H9 (cell line): Measurements from ENCODE around the gene GSC2. TPM values are rescaled to one million over a fixed set of nuclear protein-coding genes. Genes with fewer than 3 reads are reported as not detected.

Experiments used
- DNase-seq: peaks from one replicate; pipeline ENCODE4 v3.0.0-alpha.2; 2017
- H2AFZ ChIP-seq: one replicate; pipeline ENCODE4 v1.6.1; 2013; ENCODE audit warnings: mild to moderate bottlenecking, low read length, control low read depth, moderate library complexity
- H2AK5ac ChIP-seq: 2 replicates; pipeline ENCODE4 v1.6.1; 2013; ENCODE audit warnings: low read length, control low read depth, mixed read lengths; ENCODE audit not compliant: insufficient read length
- H2BK120ac ChIP-seq: one replicate; pipeline ENCODE4 v1.6.1; 2013; ENCODE audit warnings: low read depth, mild to moderate bottlenecking, low read length, control low read depth, inconsistent platforms; ENCODE audit not compliant: poor library complexity, severe bottlenecking
- H2BK12ac ChIP-seq: 2 replicates; pipeline ENCODE4 v1.6.1; 2013; ENCODE audit warnings: low read length, control low read depth, mixed read lengths, low read depth; ENCODE audit not compliant: insufficient read length
- H2BK15ac ChIP-seq: 2 replicates; pipeline ENCODE4 v1.6.1; 2013; ENCODE audit warnings: low read depth, low read length, control low read depth
- H2BK20ac ChIP-seq: one replicate; pipeline ENCODE4 v1.6.1; 2013; ENCODE audit warnings: low read depth, mild to moderate bottlenecking, low read length, control low read depth, inconsistent platforms; ENCODE audit not compliant: poor library complexity, severe bottlenecking
- H2BK5ac ChIP-seq: 2 replicates; pipeline ENCODE4 v1.6.1; 2013; ENCODE audit warnings: low read length, control low read depth, mixed read lengths; ENCODE audit not compliant: insufficient read length
- H3K14ac ChIP-seq: 2 replicates; pipeline ENCODE4 v1.6.1; 2013; ENCODE audit warnings: low read length, control low read depth; ENCODE audit not compliant: insufficient read depth
- H3K18ac ChIP-seq: 2 replicates; pipeline ENCODE4 v1.6.1; 2013; ENCODE audit warnings: low read depth, mild to moderate bottlenecking, mixed read lengths, low read length, control low read depth; ENCODE audit not compliant: insufficient read length
- H3K23ac ChIP-seq: 2 replicates; pipeline ENCODE4 v1.6.1; 2013; ENCODE audit warnings: low read length, control low read depth, mixed read lengths, low read depth; ENCODE audit not compliant: insufficient read length
- H3K23me2 ChIP-seq: 2 replicates; pipeline ENCODE4 v1.6.1; 2013; ENCODE audit warnings: low read depth, mild to moderate bottlenecking, mixed read lengths, low read length, control low read depth; ENCODE audit not compliant: insufficient read length, poor library complexity, severe bottlenecking
- H3K27ac ChIP-seq: 2 replicates; pipeline ENCODE4 v1.5.1; 2013; ENCODE audit warnings: low read length, control low read depth, mixed read lengths, low read depth; ENCODE audit not compliant: insufficient read length
- H3K27me3 ChIP-seq: 2 replicates; pipeline ENCODE4 v1.6.1; 2013; ENCODE audit warnings: low read length, control low read depth, inconsistent platforms; ENCODE audit not compliant: insufficient read depth
- H3K4ac ChIP-seq: 2 replicates; pipeline ENCODE4 v1.6.1; 2013; ENCODE audit warnings: low read depth, mild to moderate bottlenecking, control low read depth, inconsistent platforms, low read length, moderate library complexity
- H3K4me1 ChIP-seq: 2 replicates; pipeline ENCODE4 v1.6.1; 2013; ENCODE audit warnings: low read length, control low read depth, inconsistent platforms; ENCODE audit not compliant: insufficient read depth
- H3K4me2 ChIP-seq: 2 replicates; pipeline ENCODE4 v1.6.1; 2013; ENCODE audit warnings: low read length, control low read depth, mixed read lengths; ENCODE audit not compliant: insufficient read length, insufficient read depth
- H3K56ac ChIP-seq: 2 replicates; pipeline ENCODE4 v1.6.1; 2013; ENCODE audit warnings: low read depth, mild to moderate bottlenecking, mixed read lengths, low read length, control low read depth; ENCODE audit not compliant: insufficient read length
- H3K79me1 ChIP-seq: 2 replicates; pipeline ENCODE4 v1.6.1; 2013; ENCODE audit warnings: low read depth, mild to moderate bottlenecking, moderate library complexity, low read length, control low read depth, inconsistent platforms; ENCODE audit not compliant: insufficient read depth, poor library complexity, severe bottlenecking
- H3K79me2 ChIP-seq: 2 replicates; pipeline ENCODE4 v1.6.1; 2013; ENCODE audit warnings: low read length, control low read depth, inconsistent platforms; ENCODE audit not compliant: insufficient read depth
- H3K9ac ChIP-seq: 2 replicates; pipeline ENCODE4 v1.6.1; 2013; ENCODE audit warnings: low read length, control low read depth, mixed read lengths; ENCODE audit not compliant: insufficient read length; ENCODE audit errors: extremely low read depth
- H3K9me3 ChIP-seq: one replicate; pipeline ENCODE4 v1.6.1; 2013; ENCODE audit warnings: low read depth, low read length, inconsistent platforms; ENCODE audit not compliant: control insufficient read depth
- H3T11ph ChIP-seq: one replicate; pipeline ENCODE4 v1.6.1; 2013; ENCODE audit warnings: mild to moderate bottlenecking, low read length, control low read depth, inconsistent platforms
- H4K20me1 ChIP-seq: one replicate; pipeline ENCODE4 v1.6.1; 2013; ENCODE audit not compliant: control insufficient read depth, insufficient read length, insufficient read depth
- H4K5ac ChIP-seq: 2 replicates; pipeline ENCODE4 v1.6.1; 2013; ENCODE audit warnings: low read depth, mild to moderate bottlenecking, mixed read lengths, low read length, control low read depth; ENCODE audit not compliant: insufficient read length
- H4K8ac ChIP-seq: replicated peaks from 2 replicates; pipeline ENCODE4 v1.6.1; 2013; ENCODE audit warnings: low read length, control low read depth, mixed read lengths, low read depth; ENCODE audit not compliant: insufficient read length
- H4K91ac ChIP-seq: 2 replicates; pipeline ENCODE4 v1.6.1; 2013; ENCODE audit warnings: low read depth, mild to moderate bottlenecking, moderate library complexity, mixed read lengths, low read length, control low read depth; ENCODE audit not compliant: insufficient read length
- H3K27ac Mint-ChIP-seq, 3 experiments: 2 replicates in 2 of 3; 3 replicates in 1 of 3; pipeline ENCODE4 v1.8.0; 2020 to 2021; ENCODE audit warnings: mixed read lengths in 3 of 3, mild to moderate bottlenecking in 1 of 3, moderate library complexity in 1 of 3
- H3K27me3 Mint-ChIP-seq: 2 replicates; pipeline ENCODE4 v1.8.0; 2021; ENCODE audit warnings: low read depth, mild to moderate bottlenecking, moderate library complexity, mixed read lengths
- H3K36me3 Mint-ChIP-seq, 3 experiments: 2 replicates in 2 of 3; 3 replicates in 1 of 3; pipeline ENCODE4 v1.8.0; 2020 to 2021; ENCODE audit warnings: low read depth in 3 of 3, mixed read lengths in 3 of 3; ENCODE audit not compliant: insufficient read depth in 1 of 3
- H3K4me1 Mint-ChIP-seq, 2 experiments: 2 replicates each; pipeline ENCODE4 v1.8.0; 2020; ENCODE audit warnings: mixed read lengths in 2 of 2
- H3K4me3 Mint-ChIP-seq, 2 experiments: 2 replicates in 1 of 2; 3 replicates in 1 of 2; pipeline ENCODE4 v1.8.0; 2020 to 2021; ENCODE audit warnings: mild to moderate bottlenecking in 2 of 2, mixed read lengths in 2 of 2, moderate library complexity in 1 of 2
- H3K9me3 Mint-ChIP-seq, 2 experiments: 2 replicates in 1 of 2; 3 replicates in 1 of 2; pipeline ENCODE4 v1.8.0; 2020; ENCODE audit warnings: mild to moderate bottlenecking in 2 of 2, mixed read lengths in 2 of 2, moderate library complexity in 1 of 2
- CTCF ChIP-seq: fragments of 200-600 bp; sonication (generic); conservative IDR thresholded peaks from 3 replicates; pipeline ENCODE4 v1.8.0; 2021; ENCODE audit warnings: antibody characterized with exemption, mild to moderate bottlenecking
- WGBS: extraction: QIAGEN DNeasy Blood & Tissue Kit; methylation state at CpG from one replicate; pipeline ENCODE4 v1.1.7; 2013; ENCODE audit warnings: missing lambda C conversion rate, low lambda C conversion rate, mixed read lengths; ENCODE audit not compliant: insufficient read length; ENCODE audit errors: extremely low coverage; 5-methylcytosine and 5-hydroxymethylcytosine counted together
- total RNA-seq: library from RNA; stranded (reverse); gene quantifications from 2 replicates; pipeline ENCODE4 v1.2.1, GENCODE V29; 2021

The GSC2 gene
- total RNA-seq, 1 experiment from 2014 or later: 0.22 TPM

GRCh38 chr22:19107730-19108074 lies 42.4 kb downstream of the GSC2 start:
- no peak overlapping the region for H3K4me2 ChIP-seq
- TF ChIP-seq CTCF: no peak
- H3K36me3 Mint-ChIP-seq: 0 out of 7 replicates have a peak, but pooled peaks cover 0 to 4% (median 0%) of the 10 kb centered on the region in 3 experiments
- no peak overlapping the region for H2BK5ac ChIP-seq
- peaks cover 4% of the 10 kb centered on the region for H3K79me1 ChIP-seq
- H3T11ph ChIP-seq: no peak overlapping the region
- no peak overlapping the region for H4K5ac ChIP-seq
- H4K91ac ChIP-seq: no peak overlapping the region
- H3K27me3 ChIP-seq: no peaks in the 10 kb centered on the region
- no peak overlapping the region for H2AK5ac ChIP-seq
- no peak overlapping the region for H2BK12ac ChIP-seq
- no peaks in the 10 kb centered on the region for H3K9me3 ChIP-seq
- H3K4me1 ChIP-seq: peaks cover 8% of the 10 kb centered on the region; the same call in 1 of the 2 replicates
- no peak overlapping the region for H3K23ac ChIP-seq
- H3K27me3 Mint-ChIP-seq: no peaks in the 10 kb centered on the region
- H2AFZ ChIP-seq: no peak overlapping the region
- no peak overlapping the region for H4K8ac ChIP-seq
- peak overlapping the region in 1 of 3 experiments; percentile 13; a peak in 1 of 7 replicates for H3K27ac Mint-ChIP-seq
- H2BK120ac ChIP-seq: no peak overlapping the region
- no peak overlapping the region for H3K9ac ChIP-seq
- no peak for DNase-seq
- H3K4me3 Mint-ChIP-seq: no peak overlapping the region
- H3K18ac ChIP-seq: no peak overlapping the region
- H3K9me3 Mint-ChIP-seq: no peaks in the 10 kb centered on the region
- H4K20me1 ChIP-seq: peaks cover 2% of the 10 kb centered on the region
- H3K56ac ChIP-seq: no peak overlapping the region
- H3K27ac ChIP-seq: no peak overlapping the region
- H3K4ac ChIP-seq: no peak overlapping the region
- H3K4me1 Mint-ChIP-seq: peaks cover 28 to 29% of the 10 kb centered on the region in 2 experiments
- H2BK20ac ChIP-seq: no peak overlapping the region
- H3K79me2 ChIP-seq: peaks cover 18% of the 10 kb centered on the region; the same call in 1 of the 2 replicates
- WGBS: no CpG with 5 or more reads among the region's 8 CpGs
- no peak overlapping the region for H2BK15ac ChIP-seq
- no peak overlapping the region for H3K14ac ChIP-seq
- H3K23me2 ChIP-seq: no peaks in the 10 kb centered on the region
